Measurements from ENCODE around the gene SYT11. TPM values are rescaled to one million over a fixed set of nuclear protein-coding genes. Genes with fewer than 3 reads are reported as not detected.

SYT11 gene
- polyA plus RNA-seq, 3 donors = 5.1 to 11.0 (median 9.6) TPM

GRCh38 chr1:155856975-155857930, 2.1 kb upstream of the SYT11 start, which contains the start of gene GON4L:
Gene GON4L, minus strand, starts transcription at chr1:155857214. Its CDS starts 3,434 bp downstream, at chr1:155853780.
- peak within 1 kb of the TSS; percentile 89 for H3K9ac ChIP-seq (ENCODE audit: insufficient read depth, low read length, poor library complexity, severe bottlenecking)
- H3K9me3 ChIP-seq (replicated peaks in 1 of 2; ENCODE audit: control insufficient read depth in 1 of 2, insufficient read depth in 1 of 2, low read length in 2 of 2) = no peaks in the 10 kb centered on the region
- TF ChIP-seq CTCF (IDR thresholded peaks at IDR 0.05) = no peak
- H3K4me1 ChIP-seq (ENCODE audit: control insufficient read depth in 1 of 2, insufficient read depth in 2 of 2, low read length in 2 of 2) = peaks cover 45 to 58% of the 10 kb centered on the region in 2 donors
- peak within 1 kb of the TSS; percentile 96 for H2AFZ ChIP-seq (ENCODE audit: insufficient read depth, low read depth, low read length, poor library complexity, severe bottlenecking)
- H3K36me3 Mint-ChIP-seq = peaks cover 25 to 28% of the 10 kb centered on the region in 2 donors
- H4K20me1 ChIP-seq (ENCODE audit: insufficient read depth, low read length) = peaks cover 1% of the 10 kb centered on the region
- WGBS (ENCODE audit: insufficient coverage) = 6% methylated on average over 27 of the region's 46 CpGs
- H3K36me3 ChIP-seq (replicated peaks in 1 of 2; ENCODE audit: control insufficient read depth in 1 of 2, insufficient read depth in 2 of 2, low read length in 2 of 2) = peaks cover 19 to 32% of the 10 kb centered on the region in 2 donors
- H3K9me3 Mint-ChIP-seq = no peaks in the 10 kb centered on the region
- peak within 1 kb of the TSS; percentile 99 to 100 (median 99) for H3K27ac Mint-ChIP-seq
- peak; percentile 90 to 94 (median 92) for DNase-seq
- peak within 1 kb of the TSS; percentile 68 to 94 for H3K27ac ChIP-seq (ENCODE audit: low read depth in 1 of 2, low read length in 2 of 2)
- peak within 1 kb of the TSS; percentile 90 for H3K4me2 ChIP-seq (replicated peaks; ENCODE audit: extremely low read depth, low read length, poor library complexity, severe bottlenecking)
- H3K27me3 ChIP-seq (ENCODE audit: control insufficient read depth in 2 of 2, insufficient read depth in 2 of 2, low read length in 2 of 2) = no peaks in the 10 kb centered on the region
- peaks cover 39% of the 10 kb centered on the region for H3K4me1 Mint-ChIP-seq
- H3K4me3 ChIP-seq (replicated peaks in 1 of 3; ENCODE audit: low read depth in 2 of 3, low read length in 3 of 3) = peak within 1 kb of the TSS; percentile 43 to 82 (median 77)
- intact Hi-C loops (cut with micrococcal nuclease) = no loop called here
- peak within 1 kb of the TSS; percentile 100 for H3K4me3 Mint-ChIP-seq
- H3K27me3 Mint-ChIP-seq (ENCODE audit: low read depth in 3 of 3) = peaks cover 0 to 1% (median 0%) of the 10 kb centered on the region in 3 donors
- peaks cover 54% of the 10 kb centered on the region for H3K79me2 ChIP-seq (ENCODE audit: insufficient read depth, low read length)

GRCh38 chr1:155858800-155859233, 550 bp upstream of the SYT11 start:
- no peaks in the 10 kb centered on the region for H4K20me1 ChIP-seq (ENCODE audit: insufficient read depth, low read length)
- Mint-ChIP-seq H3K27me3 (ENCODE audit: low read depth in 3 of 3) (peaks cover 0 to 1% (median 0%) of the 10 kb centered on the region in 3 donors), H3K4me3 (peak overlapping the region; percentile 80 to 87), H3K9me3 (no peaks in the 10 kb centered on the region), H3K36me3 (peaks cover 10 to 15% of the 10 kb centered on the region in 2 donors), H3K4me1 (peaks cover 38% of the 10 kb centered on the region), H3K27ac (peak overlapping the region; percentile 95 to 99 (median 96))
- peaks cover 38% of the 10 kb centered on the region for H3K79me2 ChIP-seq (ENCODE audit: insufficient read depth, low read length)
- WGBS (ENCODE audit: insufficient coverage) = 0% methylated on average over 6 of the region's 12 CpGs
- peak overlapping the region; percentile 87 for H3K4me2 ChIP-seq (replicated peaks; ENCODE audit: extremely low read depth, low read length, poor library complexity, severe bottlenecking)
- H3K4me3 ChIP-seq (replicated peaks in 1 of 3; ENCODE audit: low read depth in 2 of 3, low read length in 3 of 3) = peak overlapping the region; percentile 44 to 84 (median 78)
- intact Hi-C loops (cut with micrococcal nuclease) = loop anchor here in 1 of 2 donors (2.0 kb wide), 1 partner anchor 52 kb away; the partner anchor contains the start of gene RIT1
- peak; percentile 69 to 85 (median 84) for DNase-seq
- H3K9me3 ChIP-seq (replicated peaks in 1 of 2; ENCODE audit: control insufficient read depth in 1 of 2, insufficient read depth in 1 of 2, low read length in 2 of 2) = no peaks in the 10 kb centered on the region
- peak overlapping the region; percentile 95 for H2AFZ ChIP-seq (ENCODE audit: insufficient read depth, low read depth, low read length, poor library complexity, severe bottlenecking)
- H3K27ac ChIP-seq (ENCODE audit: low read depth in 1 of 2, low read length in 2 of 2) = peak overlapping the region; percentile 83 to 88
- no peak for TF ChIP-seq CTCF (IDR thresholded peaks at IDR 0.05)
- no peaks in the 10 kb centered on the region for H3K27me3 ChIP-seq (ENCODE audit: control insufficient read depth in 2 of 2, insufficient read depth in 2 of 2, low read length in 2 of 2)
- peak overlapping the region; percentile 60 for H3K9ac ChIP-seq (ENCODE audit: insufficient read depth, low read length, poor library complexity, severe bottlenecking)
- peaks cover 45 to 58% of the 10 kb centered on the region in 2 donors for H3K4me1 ChIP-seq (ENCODE audit: control insufficient read depth in 1 of 2, insufficient read depth in 2 of 2, low read length in 2 of 2)
- H3K36me3 ChIP-seq (replicated peaks in 1 of 2; ENCODE audit: control insufficient read depth in 1 of 2, insufficient read depth in 2 of 2, low read length in 2 of 2) = peaks cover 6 to 16% of the 10 kb centered on the region in 2 donors
